Measurements from ENCODE around the gene LRRC45.
"Not testable (repeated sequence)": the region's sequence is repeated elsewhere in the genome, so short reads cannot be mapped to it uniquely, and the experiment has no call there.

LRRC45 gene

DNA sequence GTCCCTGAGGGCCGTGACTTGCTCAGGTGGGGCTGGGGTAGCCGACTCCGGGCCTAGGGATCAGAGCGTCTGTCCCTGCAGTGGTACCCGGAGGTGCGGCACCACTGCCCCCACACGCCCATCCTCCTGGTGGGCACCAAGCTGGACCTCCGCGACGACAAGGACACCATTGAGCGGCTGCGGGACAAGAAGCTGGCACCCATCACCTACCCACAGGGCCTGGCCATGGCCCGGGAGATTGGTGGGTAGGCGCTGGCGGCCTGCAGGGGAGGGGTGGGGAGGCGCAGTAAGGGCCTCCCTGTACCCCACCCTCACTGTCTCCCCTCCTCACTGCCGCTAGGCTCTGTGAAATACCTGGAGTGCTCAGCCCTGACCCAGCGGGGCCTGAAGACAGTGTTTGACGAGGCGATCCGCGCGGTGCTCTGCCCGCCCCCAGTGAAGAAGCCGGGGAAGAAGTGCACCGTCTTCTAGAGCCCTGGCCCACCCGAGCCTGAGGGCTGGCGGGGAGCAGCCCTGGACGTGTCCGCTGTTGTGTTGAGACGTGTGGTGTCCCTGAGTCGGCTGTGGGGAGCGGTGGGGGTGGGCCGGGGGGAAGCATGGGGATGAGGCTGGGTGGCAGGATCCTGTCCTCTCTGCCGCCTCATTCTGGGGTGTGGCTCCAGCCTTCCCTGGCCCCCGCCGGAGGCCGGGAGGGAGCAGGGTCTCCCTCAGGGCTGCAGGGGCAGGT lies 10.4 kb downstream of the LRRC45 start:
- DNase-seq (ENCODE audit: low read depth in 1 of 2, low spot score in 1 of 2): no peak

DNA sequence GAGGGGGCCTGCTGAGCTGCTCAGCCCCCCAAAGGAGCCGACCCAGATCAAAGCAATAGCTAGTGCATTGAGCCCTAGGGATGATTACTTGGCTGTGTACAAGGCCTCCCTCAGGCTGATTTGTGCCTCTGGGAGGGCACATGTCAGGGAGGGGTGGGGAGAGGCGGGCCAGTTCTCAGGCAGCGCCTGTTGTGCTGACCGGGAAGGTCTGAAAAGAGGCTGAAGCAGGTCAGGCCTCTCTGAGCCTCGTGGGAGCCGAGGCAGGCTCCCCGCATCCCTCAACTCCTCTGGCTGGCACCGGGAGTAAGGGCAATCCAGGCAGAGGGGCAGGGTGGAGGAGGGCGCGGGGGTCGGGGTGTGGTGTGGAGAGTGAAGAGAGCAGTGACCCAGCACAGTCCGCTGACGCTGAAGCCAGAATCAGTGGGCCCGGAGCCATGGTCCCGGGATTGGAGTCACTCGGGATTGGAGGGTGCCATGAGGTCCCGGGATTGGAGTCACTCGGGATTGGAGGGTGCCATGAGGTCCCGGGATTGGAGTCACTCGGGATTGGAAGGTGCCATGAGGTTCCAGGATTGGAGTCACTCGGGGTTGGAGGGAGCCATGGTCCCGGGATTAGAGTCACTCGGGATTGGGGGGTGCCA lies 11.4 kb downstream of the LRRC45 start:
- no peak for DNase-seq (ENCODE audit: low read depth in 1 of 2, low spot score in 1 of 2)

DNA sequence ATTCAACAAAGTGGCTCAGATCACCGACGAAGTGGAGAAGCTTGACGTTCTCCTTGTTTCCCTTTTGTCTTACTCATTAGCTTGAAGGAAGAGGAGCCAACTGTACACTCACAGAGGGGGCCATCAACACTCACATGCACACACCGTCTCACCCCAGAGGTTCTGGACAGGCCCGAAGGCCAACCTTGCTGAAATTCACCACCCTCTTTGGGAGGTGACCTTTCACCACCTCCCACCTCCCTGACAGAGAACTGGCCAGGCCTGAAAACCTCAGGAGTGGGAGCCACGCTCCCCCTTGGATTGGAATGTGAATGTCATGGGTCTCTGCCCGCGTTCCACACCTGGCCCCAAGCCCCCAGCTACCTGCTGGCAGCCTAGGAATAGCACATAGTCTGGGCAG lies 12.4 kb downstream of the LRRC45 start:
- no peak for DNase-seq (ENCODE audit: low read depth in 1 of 2, low spot score in 1 of 2)

DNA sequence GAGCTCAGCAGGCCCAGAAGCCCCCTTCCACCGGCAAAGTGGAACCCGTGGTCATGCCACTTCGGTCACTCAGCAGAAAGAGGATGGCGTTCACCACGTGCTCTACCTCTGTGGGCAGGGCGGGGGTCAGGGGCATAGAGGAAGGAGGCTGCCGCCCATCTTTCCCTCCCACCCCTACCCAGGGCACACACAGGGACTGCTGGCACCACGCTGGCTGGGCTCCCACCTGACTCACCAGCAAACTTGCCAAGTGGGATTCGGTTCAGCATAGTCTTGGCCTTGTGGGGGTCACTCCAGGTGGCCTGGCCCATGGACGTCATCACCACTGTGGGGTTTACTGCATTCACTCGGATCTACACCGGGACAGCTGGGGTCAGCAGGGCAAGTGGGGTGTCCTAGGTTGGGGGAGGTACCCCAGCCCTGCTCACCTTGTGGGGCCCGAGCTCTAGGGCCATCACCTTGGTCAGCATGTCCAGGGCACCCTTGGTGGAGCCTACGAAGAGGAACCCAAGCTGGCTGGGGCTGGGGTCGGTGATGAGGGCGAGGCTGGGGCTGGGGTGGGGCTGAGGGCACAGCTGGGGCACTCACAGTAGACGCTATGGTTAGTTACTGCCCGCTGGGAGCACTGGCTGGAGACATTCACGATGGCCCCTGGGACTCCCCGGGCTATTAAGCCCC lies 13.0 kb downstream of the LRRC45 start:
- no peak for DNase-seq (ENCODE audit: low read depth in 1 of 2, low spot score in 1 of 2)

DNA sequence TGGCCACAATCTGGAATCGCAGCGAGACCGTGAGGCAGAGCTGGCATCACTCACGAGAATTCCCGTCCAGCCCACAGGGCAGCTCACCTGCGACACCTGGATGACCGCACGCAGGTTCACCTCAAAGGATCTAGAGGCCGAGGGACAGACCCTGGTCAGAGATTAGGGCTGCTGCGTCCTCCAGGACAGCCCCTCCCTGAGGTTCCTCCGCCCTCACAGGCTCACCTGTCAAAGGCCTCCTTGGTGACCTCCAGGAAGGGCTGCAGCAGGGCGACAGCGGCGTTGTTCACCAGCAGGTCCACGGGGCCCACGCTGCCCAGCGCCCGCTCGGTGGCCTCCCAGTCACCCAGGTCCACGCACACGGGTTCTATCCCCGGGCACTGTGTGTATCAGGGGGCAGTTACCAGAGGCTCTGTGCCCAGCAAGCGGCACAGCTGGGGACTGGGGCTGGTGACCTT lies 13.6 kb downstream of the LRRC45 start:
- no peak for DNase-seq (ENCODE audit: low read depth in 1 of 2, low spot score in 1 of 2)

DNA sequence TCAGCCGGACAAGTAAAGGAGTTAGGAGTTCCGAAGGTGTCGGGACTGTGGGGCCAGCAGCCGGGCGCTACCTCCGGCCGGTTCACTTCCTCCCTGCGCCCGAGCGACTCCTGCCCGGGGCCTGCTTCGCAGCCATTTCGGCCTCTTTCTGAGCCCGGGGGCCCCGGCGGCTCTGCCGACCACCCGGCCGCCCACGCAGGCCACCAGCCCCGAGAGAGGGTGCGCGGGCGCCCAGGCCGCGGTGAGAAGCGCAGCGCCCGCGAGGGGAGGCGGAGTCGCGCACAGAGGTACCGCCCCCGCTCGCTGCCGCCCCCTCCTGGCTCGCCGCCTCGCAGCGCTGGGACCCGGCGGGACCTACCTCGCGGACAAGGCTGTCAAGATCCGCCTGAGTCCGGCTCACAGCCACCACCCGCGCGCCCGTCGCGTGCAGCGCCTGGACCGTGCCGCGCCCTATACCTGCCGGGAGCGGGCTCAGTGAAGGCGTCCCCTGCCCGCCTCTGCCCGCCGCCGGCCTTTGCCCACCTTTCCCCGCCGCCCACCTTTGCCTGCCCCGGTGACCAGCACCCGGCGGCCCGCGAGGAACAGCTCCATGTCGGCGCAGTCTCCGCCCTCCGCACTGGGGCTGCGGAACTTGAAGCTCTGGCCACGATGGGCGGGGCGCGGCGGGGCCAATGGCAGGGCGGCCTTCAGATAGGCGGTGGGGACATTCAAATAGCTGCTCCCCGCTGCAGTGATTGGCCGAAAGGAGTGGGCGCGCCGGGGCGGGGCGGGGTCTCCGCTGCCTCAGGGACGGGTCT lies 14.2 kb downstream of the LRRC45 start, which contains the start of gene DCXR:
Gene DCXR, minus strand, starts transcription at position 606 of the 797 bp plus-strand sequence. Its CDS starts 15 bp downstream, at position 591.
- DNase-seq (ENCODE audit: low read depth in 1 of 2, low spot score in 1 of 2): peak; percentile 78 to 90

DNA sequence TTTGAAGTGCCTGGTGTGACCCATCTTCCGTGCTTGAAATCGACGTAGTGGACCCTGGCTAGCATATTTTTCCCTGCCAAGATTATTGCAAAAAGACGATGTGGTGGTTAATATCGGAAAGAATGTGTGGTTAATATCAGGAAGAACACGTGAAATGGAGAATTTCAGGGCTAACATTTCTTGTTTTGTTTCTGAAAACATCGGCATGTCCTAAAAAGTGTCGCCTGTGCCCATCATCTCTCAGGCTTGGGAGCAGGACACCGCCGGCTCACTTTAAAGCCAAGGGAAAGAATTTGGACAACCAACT lies 14.7 kb downstream of the LRRC45 start:
- no peak for DNase-seq (ENCODE audit: low read depth in 1 of 2, low spot score in 1 of 2)

DNA sequence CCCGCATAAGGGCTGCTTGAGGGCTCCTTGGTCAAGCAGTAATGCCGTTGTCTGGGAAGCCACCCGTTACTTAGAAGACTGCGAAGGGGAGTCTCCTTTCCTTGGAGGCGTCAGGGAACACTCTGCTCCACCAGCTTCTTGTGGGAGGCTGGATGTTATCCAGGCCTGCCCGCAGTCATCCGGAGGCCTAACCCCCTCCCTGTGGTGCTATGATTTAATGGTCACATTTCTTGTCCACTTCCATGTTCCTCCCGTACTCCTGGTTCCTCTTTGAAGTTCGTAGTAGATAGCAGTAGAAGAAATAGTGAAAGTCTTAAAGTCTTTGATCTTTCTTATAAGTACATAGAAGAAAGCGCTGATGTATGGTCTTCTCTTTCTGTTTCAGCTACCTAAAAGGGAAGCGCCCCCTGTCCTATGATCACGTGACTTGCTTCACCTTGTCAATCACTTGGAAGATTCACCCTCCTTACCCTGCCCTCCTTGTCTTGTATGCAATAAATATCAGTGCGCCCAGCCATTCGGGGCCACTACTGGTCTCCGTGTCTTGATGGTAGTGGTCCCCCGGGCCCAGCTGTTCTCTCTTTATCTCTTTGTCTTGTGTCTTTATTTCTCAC lies 15.8 kb downstream of the LRRC45 start:
- DNase-seq (ENCODE audit: low read depth in 1 of 2, low spot score in 1 of 2): not testable (repeated sequence)

DNA sequence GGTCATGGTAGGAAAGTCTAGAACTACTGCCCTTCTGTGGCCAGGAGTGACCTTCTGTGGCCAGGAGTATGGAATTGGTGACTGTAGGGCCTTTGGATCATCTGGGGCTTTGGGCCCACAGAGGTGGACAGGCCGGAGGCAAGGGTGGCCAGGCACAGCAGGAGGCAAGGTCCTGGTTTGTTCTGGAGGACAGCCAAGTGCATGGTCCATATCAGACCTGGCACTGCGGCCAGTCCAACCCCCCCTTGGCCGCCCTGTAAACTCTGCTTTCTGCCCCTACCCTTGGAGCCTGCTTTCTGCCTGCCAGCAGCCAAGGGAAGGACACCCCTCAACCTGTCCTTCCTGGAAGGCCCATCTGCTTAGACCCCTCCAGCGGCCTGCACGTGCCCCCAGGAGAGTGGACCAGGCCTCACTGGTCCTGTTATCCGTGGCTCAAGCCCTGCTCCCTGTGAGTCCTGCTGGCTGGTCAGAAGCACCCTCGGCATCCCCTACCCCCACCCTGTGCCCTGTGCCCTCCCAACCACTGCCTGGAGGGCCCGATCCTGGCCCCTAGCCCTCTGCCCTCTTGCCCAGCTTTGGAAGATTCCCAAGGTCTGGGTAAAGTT lies 16.7 kb downstream of the LRRC45 start:
- no peak for DNase-seq (ENCODE audit: low read depth in 1 of 2, low spot score in 1 of 2)

DNA sequence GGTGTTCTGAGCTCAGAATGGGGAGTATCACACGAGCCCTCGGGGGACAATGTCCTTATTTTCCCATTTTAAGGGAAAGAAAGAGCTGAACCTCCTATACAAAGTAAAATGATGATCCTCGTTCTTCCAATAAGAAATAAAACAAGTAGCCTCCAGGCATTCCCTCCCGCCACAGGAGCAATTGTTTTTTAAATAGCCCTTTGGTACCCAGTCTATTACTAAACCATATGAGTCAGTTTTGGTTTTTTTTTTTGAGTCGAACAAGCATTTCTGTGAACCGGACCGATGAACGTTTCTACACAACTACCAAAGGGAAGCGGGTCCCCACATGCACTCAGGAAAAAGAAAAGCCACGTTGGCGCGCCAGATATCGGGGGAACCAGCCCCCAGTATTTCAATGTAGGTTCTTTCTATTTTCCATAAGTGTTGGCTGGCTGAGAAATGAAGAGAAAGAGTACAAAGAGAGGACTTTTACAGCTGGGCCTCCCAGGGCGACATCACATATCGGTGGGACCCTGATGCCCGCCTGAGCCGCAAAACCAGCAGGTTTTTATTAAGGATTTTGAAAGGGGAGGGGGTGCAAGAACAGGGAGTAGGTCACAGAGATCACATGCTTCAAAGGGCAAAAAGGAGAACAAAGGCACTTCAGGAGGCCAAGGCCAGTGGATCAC lies 18.2 kb downstream of the LRRC45 start:
- DNase-seq (ENCODE audit: low read depth in 1 of 2, low spot score in 1 of 2): no peak

DNA sequence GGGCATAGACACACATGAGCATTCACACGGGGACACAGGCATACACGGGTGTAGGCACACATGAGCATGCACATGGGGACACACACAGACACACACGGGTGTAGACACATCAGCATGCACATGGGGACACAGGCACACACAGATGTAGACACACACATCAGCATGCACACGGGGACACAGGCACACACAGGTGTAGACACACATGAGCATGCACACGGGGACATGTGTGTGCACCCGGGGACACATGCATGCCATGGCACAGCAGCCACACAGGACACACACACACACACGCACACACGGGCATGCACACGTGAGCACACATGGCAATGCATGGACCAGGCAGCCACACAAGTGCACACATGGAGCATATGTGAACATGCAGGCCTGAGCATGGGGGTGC lies 19.5 kb downstream of the LRRC45 start:
- DNase-seq (ENCODE audit: low read depth in 1 of 2, low spot score in 1 of 2): no peak

DNA sequence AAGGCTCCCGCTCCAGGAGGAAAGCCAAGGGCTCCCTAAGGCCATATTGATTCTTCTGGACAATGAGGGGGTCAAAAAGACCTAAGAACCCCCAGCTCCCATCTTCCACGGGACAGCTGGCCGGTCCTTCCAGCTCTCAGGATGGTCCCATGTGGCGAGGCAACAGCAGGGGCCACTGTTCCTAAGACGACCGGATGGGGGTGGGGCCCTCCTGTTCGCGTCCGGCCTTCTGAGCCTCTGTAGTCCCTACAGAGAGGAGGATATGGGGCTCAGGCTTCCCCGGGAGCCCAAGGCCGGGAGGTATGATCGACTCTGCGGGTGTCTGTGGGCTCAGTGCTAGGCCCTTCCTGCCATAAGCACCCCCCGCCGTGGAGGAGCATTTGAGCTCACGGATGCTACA lies 20.4 kb downstream of the LRRC45 start:
- DNase-seq (ENCODE audit: low read depth in 1 of 2, low spot score in 1 of 2): no peak

DNA sequence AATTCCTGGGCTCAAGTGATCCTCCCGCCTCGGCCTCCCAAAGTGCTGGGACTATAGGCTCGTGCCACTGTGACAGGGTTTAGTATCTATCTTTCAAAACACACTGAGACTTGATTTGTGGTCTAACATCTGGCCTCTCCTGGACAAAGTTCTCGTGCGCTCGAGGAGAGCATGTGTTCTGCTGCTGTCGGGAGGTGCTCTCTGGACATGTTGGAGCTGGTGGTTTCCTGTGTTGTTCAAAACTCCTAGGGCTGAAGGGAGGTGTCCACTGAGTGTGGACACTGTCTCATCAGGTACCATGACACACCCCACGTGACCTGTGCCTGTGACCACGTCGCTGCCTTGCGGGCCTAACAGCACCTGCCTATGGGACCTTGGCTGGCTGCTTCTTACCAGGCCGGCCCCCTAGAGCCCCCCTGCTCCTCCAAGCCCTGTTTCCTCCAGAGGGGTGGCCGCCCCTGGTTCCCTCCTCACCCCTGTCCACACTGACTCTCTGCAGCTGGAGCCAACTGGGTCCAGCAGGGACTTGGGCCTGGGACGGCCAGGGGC lies 22.9 kb downstream of the LRRC45 start:
- DNase-seq (ENCODE audit: low read depth in 1 of 2, low spot score in 1 of 2): no peak

DNA sequence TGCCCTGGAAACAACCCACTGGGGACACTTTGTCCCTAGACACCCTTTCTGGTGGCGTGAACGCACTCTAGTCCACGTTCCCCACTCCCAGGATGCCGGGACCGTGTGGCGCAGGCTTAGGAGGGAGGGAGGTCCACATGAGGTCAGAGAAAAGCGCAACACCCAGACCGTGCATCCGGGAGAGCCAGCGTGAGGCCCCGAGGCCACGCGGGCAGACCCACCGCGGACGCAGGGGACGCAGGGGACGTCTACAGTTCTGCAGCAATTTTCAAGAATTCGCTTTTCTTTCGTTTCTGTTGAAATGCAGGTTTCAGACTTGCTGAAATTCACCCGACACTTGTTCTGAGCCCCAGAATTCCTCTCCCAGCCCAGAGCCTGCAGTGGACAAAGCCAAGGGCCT lies 23.8 kb downstream of the LRRC45 start:
- no peak for DNase-seq (ENCODE audit: low read depth in 1 of 2, low spot score in 1 of 2)

DNA sequence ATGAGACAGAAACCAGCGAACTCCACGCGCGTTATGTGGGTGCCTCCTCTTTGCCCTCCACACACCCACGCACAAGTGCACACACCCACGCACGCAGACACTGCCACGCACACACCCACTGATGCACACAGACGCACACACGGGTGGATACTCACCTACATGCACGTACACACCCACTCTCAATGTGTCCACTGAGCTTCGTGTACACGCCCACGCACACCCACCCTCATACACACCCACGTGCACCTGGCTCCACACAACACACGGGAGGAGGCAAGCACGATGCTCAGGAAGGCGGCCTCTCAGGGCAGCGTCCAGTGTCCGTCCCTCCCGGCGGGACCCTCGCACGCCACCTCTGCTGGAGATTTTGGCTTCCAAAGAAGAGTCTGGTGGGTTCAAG lies 24.3 kb downstream of the LRRC45 start:
- DNase-seq (ENCODE audit: low read depth in 1 of 2, low spot score in 1 of 2): no peak

DNA sequence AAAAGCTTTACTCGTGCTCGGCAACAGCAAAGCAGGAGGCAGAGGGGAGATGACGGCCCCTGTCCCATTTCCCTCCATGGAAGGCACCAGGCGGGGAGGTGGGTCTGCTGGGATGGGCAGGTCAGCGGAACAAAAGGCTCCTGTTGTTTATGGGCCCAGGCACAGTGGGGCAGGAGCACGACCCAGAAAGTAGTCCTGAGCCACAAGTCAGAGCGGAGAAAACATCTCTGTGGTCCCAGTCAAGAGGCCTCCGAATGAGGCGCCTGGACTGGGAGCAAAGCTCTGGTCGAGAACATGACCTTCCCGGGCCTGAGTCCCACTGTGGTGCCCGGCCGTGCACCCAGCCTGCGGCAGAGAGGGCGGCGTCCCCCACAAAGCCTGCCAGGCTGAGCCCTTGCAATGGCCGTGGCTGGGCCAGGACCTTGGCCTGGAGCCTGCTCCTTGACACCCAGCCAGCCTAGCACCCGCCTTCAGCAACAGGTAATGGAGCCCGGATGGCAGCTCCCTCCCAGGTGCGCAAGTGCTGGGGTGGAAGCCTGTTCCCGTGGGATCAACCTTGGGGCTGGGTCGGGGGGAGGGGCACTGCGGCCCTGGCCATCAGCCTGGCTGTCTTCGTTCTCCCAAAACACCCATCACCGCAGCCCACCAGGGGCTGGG lies 24.9 kb downstream of the LRRC45 start:
- no peak for DNase-seq (ENCODE audit: low read depth in 1 of 2, low spot score in 1 of 2)

DNA sequence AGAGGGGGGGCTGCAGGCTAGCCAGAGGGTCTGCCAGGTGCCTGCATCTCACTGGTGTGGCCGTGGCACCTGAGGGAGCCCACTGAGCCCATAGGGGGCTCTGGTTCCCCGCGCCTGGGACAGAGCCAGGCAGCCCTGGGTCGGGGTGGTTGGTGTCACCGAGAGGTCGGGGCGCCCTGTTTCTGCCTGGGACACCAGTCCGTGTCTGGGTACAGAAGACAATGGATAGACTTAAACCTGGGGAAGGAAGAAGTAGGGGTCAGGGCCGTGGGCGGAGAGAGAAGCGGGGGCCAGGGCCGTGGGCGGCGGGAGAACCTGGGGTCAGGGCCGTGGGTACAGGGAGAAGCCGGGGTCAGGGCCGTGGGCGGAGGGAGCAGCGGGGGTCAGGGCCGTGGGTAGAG lies 25.5 kb downstream of the LRRC45 start:
- DNase-seq (ENCODE audit: low read depth in 1 of 2, low spot score in 1 of 2): no peak

DNA sequence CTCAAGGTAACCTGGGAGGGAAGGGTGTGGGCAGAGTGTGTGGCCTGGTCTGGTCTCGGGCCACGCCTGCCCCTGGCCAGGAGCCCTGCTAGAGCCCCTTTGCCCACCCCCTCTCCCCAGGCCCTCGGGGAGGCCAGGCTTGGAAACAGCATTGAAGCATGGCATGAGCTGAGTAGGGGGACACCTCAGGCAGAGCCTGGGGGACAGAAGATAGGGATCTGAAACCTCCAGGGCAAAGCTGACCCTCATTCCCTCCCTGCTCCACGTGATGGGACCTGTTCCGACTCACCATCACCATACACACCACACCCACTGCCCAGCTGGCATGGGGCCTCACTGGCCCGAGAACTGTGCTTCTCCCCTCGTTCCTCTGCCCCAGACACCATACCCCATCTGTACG lies 26.0 kb downstream of the LRRC45 start:
- no peak for DNase-seq (ENCODE audit: low read depth in 1 of 2, low spot score in 1 of 2)

DNA sequence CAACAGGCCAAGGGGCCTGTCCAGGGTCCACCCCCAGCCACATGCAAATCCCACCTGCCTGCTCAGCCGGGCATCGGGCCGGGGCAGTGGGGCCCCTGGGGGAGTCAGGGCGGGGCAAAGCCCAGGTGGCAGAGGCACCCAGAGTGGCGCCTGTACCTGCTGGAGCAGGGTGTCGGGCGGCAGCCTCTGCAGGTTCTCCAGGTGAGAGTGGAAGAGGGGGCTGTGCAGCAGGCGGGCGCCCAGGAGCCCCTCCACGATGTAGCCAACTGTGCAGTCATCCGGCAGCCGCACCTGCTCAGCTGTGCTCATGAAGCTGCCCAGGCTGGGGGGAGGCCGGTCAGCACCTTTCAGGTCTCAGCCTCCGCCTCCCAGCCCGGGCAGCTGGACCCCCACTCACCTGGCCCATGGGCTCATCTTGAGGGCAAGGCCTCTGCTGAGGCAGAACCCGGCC lies 26.4 kb downstream of the LRRC45 start:
- DNase-seq (ENCODE audit: low read depth in 1 of 2, low spot score in 1 of 2): no peak
